BE2C (cell line): ENCODE results near the gene VMAC.

ENCODE experiments used
- DNase-seq: peaks from one replicate; pipeline ENCODE4 v3.0.0-alpha.2; 2020
- H3K27me3 ChIP-seq: fragments of 250-450 bp; sonication (Bioruptor Pico); 2 replicates; pipeline ENCODE4 v1.5.1; 2020; ENCODE audit warnings: mild to moderate bottlenecking
- H3K36me3 ChIP-seq: fragments of 250-450 bp; sonication (Bioruptor Pico); 2 replicates; pipeline ENCODE4 v1.5.1; 2020; ENCODE audit warnings: mild to moderate bottlenecking
- H3K4me1 ChIP-seq: fragments of 250-450 bp; sonication (Bioruptor Pico); 2 replicates; pipeline ENCODE4 v1.5.1; 2020
- H3K4me3 ChIP-seq: 2 replicates; pipeline ENCODE4 v1.5.1; 2011; ENCODE audit warnings: low read depth, low read length
- H3K9me3 ChIP-seq: fragments of 250-450 bp; sonication (Bioruptor Pico); 2 replicates; pipeline ENCODE4 v1.5.1; 2020
- TF ChIP-seq, protein P1 (sequence below): IDR thresholded peaks from 2 replicates; pipeline ENCODE4 v1.5.1; 2012; ENCODE audit warnings: mild to moderate bottlenecking, low read depth, low read length

The VMAC gene

DNA sequence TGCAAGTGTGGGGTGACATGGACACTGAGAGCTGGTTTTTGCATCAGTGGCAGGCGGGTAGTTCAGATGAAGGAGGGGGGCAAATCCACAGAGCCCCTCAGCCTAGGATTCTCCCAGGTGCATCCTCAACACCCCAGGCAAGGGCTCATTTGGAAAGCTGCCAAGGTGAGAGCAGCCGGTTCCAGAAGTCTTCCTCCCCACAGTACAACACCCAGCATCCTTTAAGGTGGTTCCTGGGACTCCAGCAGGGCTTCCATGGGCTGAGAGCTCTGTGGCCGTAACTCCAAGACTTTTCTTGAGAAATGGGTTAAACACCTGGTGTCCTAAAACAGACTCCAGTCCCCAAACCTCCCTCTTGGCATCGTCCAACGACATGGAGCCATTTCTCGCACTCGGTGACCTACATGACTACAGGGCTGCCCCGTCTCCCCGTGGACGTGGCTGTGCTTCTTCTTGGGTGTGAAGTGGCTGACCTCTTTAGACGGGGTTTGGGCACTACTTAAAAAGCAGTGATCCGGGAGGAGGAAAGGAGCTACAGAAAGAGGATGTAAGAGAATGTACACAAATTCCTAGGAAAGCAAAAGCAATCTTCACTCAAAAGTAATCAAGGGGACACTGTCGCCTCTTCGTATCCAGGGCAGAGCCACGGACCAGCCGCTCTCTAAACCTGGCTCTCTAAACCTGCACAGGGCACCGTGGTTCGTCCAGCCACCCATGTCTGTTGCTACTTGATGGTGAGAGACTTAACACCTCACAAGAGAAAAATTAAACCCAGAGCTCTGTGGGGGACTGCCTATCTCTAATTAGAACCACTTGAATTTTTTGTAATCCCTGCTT is 47.7 kb downstream of the VMAC start:
- Histone ChIP-seq H3K9me3 (no peaks in the 10 kb centered on the region), H3K4me1 (peaks cover 58% of the 10 kb centered on the region), H3K4me3 (no peak overlapping the region), H3K27me3 (no peaks in the 10 kb centered on the region), H3K36me3 (peaks cover 16% of the 10 kb centered on the region)
- TF ChIP-seq, protein P1, sequence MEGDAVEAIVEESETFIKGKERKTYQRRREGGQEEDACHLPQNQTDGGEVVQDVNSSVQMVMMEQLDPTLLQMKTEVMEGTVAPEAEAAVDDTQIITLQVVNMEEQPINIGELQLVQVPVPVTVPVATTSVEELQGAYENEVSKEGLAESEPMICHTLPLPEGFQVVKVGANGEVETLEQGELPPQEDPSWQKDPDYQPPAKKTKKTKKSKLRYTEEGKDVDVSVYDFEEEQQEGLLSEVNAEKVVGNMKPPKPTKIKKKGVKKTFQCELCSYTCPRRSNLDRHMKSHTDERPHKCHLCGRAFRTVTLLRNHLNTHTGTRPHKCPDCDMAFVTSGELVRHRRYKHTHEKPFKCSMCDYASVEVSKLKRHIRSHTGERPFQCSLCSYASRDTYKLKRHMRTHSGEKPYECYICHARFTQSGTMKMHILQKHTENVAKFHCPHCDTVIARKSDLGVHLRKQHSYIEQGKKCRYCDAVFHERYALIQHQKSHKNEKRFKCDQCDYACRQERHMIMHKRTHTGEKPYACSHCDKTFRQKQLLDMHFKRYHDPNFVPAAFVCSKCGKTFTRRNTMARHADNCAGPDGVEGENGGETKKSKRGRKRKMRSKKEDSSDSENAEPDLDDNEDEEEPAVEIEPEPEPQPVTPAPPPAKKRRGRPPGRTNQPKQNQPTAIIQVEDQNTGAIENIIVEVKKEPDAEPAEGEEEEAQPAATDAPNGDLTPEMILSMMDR: no peak
- peak; percentile 32 for DNase-seq

DNA sequence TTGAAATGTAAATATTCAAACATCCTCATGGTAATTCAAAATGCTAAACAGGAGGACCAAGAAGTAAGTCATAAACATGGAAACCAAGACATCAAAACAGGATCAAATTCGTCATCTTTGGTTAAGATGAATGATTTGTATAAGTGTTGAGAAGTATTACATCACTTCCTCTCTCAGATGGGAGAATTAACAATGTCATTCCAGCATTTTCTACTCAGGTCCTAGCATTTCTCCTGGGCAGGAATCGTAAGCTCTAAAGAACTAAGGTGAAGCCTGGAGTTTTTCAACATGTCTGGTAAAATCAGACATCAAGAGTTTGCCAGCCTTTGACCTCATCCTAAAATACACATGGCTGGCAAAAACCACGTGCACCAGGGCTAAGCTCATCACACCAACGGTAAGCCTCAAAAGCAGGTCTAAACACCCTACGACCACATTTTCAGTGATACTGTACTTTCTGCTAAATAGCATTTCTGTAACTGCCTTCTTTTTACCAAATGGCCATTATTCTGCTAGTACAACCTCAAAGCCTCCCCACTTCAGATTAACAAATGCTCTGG is 48.4 kb downstream of the VMAC start:
- no peaks in the 10 kb centered on the region for H3K27me3 ChIP-seq
- DNase-seq: no peak
- TF ChIP-seq, protein P1: no peak
- no peaks in the 10 kb centered on the region for H3K9me3 ChIP-seq
- H3K36me3 ChIP-seq: peaks cover 12% of the 10 kb centered on the region; the same call in 1 of the 2 replicates
- peaks cover 58% of the 10 kb centered on the region for H3K4me1 ChIP-seq
- no peak overlapping the region for H3K4me3 ChIP-seq

DNA sequence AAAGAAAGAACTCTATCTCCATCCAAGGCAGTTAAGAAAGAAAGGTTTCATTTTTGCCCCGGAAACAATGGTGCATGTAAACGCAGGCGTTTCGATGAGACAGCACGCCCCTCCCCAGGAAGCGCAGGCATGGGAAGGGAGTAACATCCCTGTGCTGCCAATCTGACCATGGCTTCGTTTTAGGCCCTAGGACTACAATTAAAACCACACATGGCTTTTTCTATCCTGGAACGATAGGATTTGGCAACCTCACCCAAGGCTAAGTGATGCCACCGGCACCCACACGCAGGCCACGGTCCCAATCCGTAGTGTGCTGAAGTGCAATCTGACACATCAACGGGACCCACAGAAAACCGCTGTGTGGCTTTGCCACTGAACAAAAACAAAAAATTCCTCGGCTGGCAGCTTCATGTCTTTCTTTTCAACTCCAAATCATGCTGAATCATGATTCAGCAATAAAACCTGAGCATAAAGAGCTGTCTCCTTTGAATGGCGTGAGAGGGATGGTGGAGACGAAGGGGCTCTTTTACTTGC is 49.1 kb downstream of the VMAC start:
- peaks cover 59% of the 10 kb centered on the region for H3K4me1 ChIP-seq
- H3K4me3 ChIP-seq: no peak overlapping the region
- no peak for DNase-seq
- no peaks in the 10 kb centered on the region for H3K27me3 ChIP-seq
- H3K36me3 ChIP-seq: peaks cover 12% of the 10 kb centered on the region; the same call in 1 of the 2 replicates
- TF ChIP-seq, protein P1: no peak
- no peaks in the 10 kb centered on the region for H3K9me3 ChIP-seq

DNA sequence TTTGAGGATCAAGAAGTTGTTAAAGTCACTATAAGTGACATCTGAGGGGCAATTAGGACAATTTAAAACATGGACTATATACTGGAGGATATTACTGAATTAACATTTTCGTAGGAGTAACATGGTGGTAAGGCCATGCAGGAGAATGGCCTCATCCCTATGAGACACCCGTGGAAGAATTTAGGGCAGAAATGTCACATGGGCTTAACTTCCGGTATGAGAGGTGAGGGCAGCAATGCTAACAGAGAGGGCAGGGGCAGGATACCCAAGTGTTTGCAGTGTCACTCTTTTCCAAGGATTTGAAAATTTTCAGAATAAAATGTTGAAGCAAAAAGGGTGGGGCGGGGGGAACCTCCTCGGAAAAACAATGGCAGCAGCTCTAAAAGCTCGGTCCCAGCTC is 49.6 kb downstream of the VMAC start:
- no peak for DNase-seq
- peaks cover 12% of the 10 kb centered on the region; the same call in 1 of the 2 replicates for H3K36me3 ChIP-seq
- H3K9me3 ChIP-seq: no peaks in the 10 kb centered on the region
- no peak overlapping the region for H3K4me3 ChIP-seq
- TF ChIP-seq, protein P1: no peak
- peaks cover 58% of the 10 kb centered on the region for H3K4me1 ChIP-seq
- H3K27me3 ChIP-seq: no peaks in the 10 kb centered on the region

DNA sequence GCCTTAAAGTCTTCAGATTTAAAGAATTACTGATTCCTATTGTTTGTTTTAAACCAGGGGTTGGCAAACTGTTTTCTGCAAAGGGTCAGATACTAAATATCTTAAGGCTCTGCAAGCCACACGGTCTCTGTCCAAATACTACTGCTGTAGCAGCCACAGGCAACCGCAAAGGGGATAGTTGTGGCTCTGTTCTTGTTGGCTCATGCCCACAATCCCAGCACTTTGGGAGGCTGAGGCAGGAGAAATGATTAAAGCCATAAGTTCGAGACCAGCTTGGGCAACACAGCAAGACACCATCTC is 50.9 kb downstream of the VMAC start:
- Histone ChIP-seq H3K9me3 (no peaks in the 10 kb centered on the region), H3K27me3 (no peaks in the 10 kb centered on the region), H3K4me3 (no peak overlapping the region), H3K4me1 (peaks cover 67% of the 10 kb centered on the region), H3K36me3 (peaks cover 8% of the 10 kb centered on the region; the same call in 1 of the 2 replicates)
- DNase-seq: no peak
- TF ChIP-seq, protein P1: no peak

DNA sequence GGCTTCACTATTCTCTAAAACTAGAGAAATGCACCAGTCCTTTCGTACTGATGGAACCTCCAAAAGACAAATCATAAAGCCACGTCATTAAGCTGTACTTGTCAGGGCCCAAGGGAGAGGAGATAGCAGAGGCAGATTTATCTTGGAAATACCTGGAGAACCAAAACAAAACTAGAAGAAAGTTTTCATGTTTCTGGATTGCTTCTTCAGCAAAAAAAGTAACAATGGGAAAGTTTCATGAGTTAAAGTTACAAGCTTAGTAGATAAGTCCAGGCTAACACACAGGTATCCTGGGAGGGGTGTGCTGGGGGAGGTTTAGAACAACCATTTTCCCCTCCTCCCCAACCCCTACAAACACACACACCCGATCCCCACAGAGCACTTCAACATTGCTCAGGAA is 51.7 kb downstream of the VMAC start:
- Histone ChIP-seq H3K4me3 (no peak overlapping the region), H3K4me1 (peaks cover 70% of the 10 kb centered on the region), H3K9me3 (no peaks in the 10 kb centered on the region), H3K36me3 (peaks cover 6% of the 10 kb centered on the region; the same call in 1 of the 2 replicates), H3K27me3 (no peaks in the 10 kb centered on the region)
- no peak for DNase-seq
- TF ChIP-seq, protein P1: no peak
